ENCODE results near the gene GFRA1.

GFRA1 gene

DNA sequence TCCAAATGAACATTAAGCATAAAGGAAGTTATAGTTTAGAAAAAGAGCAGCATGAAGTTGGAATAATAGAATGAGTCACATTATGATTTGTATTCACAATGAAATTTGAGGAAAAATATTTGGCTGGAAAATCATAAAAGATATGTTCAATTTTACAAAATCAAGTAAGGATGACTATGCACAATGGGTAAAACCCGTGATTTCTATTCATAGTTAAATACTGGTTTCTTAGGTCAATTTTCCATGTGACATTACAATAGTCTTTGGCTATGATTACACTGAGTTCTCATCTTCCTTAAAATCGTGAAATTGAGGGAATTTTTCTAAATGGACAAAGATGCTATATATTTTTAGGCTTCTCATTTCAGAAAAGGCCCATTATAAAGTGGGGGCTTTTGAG is 33.8 kb upstream of the GFRA1 start:
- H3K4me3 ChIP-seq (ENCODE audit: control insufficient read depth, low read depth, low read length): no peak overlapping the region
- DNase-seq (ENCODE audit: low read depth): no peak
- TF ChIP-seq, protein P1, sequence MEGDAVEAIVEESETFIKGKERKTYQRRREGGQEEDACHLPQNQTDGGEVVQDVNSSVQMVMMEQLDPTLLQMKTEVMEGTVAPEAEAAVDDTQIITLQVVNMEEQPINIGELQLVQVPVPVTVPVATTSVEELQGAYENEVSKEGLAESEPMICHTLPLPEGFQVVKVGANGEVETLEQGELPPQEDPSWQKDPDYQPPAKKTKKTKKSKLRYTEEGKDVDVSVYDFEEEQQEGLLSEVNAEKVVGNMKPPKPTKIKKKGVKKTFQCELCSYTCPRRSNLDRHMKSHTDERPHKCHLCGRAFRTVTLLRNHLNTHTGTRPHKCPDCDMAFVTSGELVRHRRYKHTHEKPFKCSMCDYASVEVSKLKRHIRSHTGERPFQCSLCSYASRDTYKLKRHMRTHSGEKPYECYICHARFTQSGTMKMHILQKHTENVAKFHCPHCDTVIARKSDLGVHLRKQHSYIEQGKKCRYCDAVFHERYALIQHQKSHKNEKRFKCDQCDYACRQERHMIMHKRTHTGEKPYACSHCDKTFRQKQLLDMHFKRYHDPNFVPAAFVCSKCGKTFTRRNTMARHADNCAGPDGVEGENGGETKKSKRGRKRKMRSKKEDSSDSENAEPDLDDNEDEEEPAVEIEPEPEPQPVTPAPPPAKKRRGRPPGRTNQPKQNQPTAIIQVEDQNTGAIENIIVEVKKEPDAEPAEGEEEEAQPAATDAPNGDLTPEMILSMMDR (conservative IDR thresholded peaks at IDR 0.05; ENCODE audit: control insufficient read depth, insufficient read depth, low read depth, low read length): no peak

DNA sequence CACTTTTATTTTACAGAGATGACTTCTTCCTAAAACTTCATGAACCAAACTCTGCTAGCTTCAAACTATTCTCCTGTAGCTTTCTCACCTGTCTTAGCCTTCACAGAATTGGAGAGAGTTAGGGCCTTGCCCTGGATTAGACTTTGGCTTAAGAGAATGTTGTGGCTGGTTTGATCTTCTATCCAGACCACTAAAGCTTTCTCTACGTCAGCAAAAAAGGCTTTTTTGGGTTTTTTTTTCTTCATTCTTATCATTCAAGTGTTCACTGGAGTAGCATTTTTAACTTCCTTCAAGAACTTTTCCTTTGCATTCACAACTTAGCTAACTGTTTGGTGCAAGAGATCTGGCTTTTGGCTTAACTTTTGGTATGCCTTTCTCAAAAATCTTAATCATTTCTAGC is 31.9 kb upstream of the GFRA1 start:
- TF ChIP-seq, protein P1 (conservative IDR thresholded peaks at IDR 0.05; ENCODE audit: control insufficient read depth, insufficient read depth, low read depth, low read length): no peak
- DNase-seq (ENCODE audit: low read depth): no peak
- no peak overlapping the region for H3K4me3 ChIP-seq (ENCODE audit: control insufficient read depth, low read depth, low read length)

DNA sequence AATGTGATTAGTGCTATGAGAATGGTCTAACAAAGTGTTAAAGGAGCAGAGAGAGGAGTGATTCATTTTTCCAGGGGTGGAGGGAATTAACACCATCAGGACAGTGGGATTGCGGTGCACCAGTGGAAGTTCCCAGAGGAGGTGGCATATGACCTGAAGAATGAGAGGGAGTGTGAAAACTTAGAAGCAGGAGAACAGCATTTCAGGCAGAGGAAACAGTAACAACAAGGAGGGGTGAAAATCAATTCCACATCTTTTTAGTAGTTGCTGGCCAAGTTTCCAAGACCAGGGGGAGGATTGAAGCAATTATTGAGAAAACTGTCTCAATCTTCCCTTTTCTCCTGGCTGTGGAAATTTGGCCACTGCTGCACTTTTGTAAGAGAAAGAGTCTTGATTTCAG is 27.5 kb upstream of the GFRA1 start:
- H3K4me3 ChIP-seq (ENCODE audit: control insufficient read depth, low read depth, low read length): no peak overlapping the region
- no peak for DNase-seq (ENCODE audit: low read depth)
- TF ChIP-seq, protein P1 (conservative IDR thresholded peaks at IDR 0.05; ENCODE audit: control insufficient read depth, insufficient read depth, low read depth, low read length): no peak

DNA sequence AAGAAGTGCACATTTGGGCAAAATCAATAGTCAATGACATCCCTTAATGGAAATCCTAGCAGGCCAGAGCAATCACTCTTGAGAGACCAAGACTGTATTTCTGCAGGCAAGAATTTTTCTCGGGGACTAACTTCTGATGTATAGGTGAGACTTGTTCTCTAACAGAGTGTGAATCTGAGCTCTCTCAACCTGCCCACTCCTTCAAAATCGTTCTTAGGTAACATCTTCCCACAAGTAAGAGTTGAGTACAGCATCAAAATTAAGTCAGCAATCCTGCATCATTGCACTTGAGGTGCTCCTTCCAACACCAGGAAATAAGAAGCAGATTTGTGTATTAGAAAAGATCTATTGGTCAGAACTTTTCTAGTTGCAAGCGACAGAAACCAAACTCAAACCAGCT is 25.6 kb upstream of the GFRA1 start:
- no peak for DNase-seq (ENCODE audit: low read depth)
- TF ChIP-seq, protein P1 (conservative IDR thresholded peaks at IDR 0.05; ENCODE audit: control insufficient read depth, insufficient read depth, low read depth, low read length): no peak
- H3K4me3 ChIP-seq (ENCODE audit: control insufficient read depth, low read depth, low read length): no peak overlapping the region

DNA sequence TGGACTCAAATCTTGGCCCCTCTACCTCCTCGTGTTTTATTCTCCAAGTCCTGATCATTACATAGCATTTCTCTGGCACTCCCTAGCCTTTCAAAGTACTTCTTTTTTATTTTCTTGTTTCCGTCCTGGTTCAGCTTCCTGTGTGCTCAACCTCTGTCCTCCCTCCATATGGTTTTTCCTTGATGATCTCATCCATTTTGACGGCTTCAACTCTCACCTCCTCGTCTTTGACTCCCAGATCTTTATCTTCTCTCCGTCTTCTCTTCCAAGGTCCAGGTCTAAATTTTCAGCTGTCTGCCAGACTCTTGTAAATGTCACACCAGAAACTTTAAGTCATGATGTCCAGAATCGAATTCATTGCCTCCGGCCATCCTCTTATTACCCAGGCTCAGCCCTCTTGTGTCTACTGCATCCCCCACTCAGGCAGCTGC is 23.3 kb upstream of the GFRA1 start:
- TF ChIP-seq, protein P1 (conservative IDR thresholded peaks at IDR 0.05; ENCODE audit: control insufficient read depth, insufficient read depth, low read depth, low read length): no peak

DNA sequence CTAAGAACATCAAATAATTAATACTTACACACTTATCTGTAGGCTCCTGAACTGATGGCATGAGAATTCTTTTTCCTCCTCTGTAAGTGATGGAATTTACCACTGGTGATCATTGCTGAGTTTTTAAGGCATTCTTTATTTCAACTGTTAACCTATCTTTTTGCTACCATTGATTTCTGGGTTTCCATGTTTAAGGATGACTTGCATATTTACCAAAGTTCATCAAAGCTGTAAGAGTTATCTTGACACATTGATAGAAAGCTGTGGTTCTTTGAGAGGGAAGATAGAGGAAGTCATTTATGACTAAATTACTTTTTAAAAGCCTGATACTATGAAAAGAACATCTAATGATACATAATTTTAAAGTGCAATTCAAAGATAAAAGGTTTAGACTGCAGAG is 19.5 kb upstream of the GFRA1 start:
- TF ChIP-seq, protein P1 (conservative IDR thresholded peaks at IDR 0.05; ENCODE audit: control insufficient read depth, insufficient read depth, low read depth, low read length): no peak
- H3K4me3 ChIP-seq (ENCODE audit: control insufficient read depth, low read depth, low read length): no peak overlapping the region
- DNase-seq (ENCODE audit: low read depth): no peak

More for the DNA sequence above, 23.3 kb upstream of the GFRA1 start:
- no peak overlapping the region for H3K4me3 ChIP-seq (ENCODE audit: control insufficient read depth, low read depth, low read length)
- no peak for DNase-seq (ENCODE audit: low read depth)

DNA sequence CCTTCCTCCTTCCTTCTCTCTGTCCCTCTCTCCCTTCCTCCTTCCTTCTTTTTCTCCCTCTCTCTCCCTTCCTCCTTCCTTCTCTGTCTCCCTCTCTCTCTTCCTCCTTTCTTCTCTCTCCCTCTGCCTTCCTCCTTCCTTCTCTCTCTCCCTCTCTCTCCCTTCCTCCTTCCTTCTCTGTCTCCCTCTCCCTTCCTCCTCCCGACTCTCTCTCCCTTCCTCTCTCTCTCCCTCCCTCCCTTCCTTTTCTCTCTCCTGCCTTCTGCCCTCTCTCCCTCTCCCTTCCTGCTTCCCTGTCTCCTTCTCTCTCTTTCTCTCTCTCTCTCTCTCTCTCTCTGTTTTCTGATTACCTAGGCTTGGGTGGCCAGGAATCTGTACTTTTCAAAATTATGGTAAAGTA is 16.6 kb upstream of the GFRA1 start:
- no peak for DNase-seq (ENCODE audit: low read depth)
- TF ChIP-seq, protein P1 (conservative IDR thresholded peaks at IDR 0.05; ENCODE audit: control insufficient read depth, insufficient read depth, low read depth, low read length): no peak
- no peak overlapping the region for H3K4me3 ChIP-seq (ENCODE audit: control insufficient read depth, low read depth, low read length)
